GM12892 (cell line): ENCODE measurements around the gene TLNRD1.

Experiments used
- POLR2A ChIP-seq: IDR thresholded peaks from 2 replicates; pipeline ENCODE4 v1.6.1; 2011; ENCODE audit warnings: low read depth, low read length, control low read depth
- POLR2AphosphoS5 ChIP-seq: IDR thresholded peaks from 2 replicates; pipeline ENCODE4 v1.6.1; 2011; ENCODE audit warnings: low read depth, low read length, control low read depth

DNA sequence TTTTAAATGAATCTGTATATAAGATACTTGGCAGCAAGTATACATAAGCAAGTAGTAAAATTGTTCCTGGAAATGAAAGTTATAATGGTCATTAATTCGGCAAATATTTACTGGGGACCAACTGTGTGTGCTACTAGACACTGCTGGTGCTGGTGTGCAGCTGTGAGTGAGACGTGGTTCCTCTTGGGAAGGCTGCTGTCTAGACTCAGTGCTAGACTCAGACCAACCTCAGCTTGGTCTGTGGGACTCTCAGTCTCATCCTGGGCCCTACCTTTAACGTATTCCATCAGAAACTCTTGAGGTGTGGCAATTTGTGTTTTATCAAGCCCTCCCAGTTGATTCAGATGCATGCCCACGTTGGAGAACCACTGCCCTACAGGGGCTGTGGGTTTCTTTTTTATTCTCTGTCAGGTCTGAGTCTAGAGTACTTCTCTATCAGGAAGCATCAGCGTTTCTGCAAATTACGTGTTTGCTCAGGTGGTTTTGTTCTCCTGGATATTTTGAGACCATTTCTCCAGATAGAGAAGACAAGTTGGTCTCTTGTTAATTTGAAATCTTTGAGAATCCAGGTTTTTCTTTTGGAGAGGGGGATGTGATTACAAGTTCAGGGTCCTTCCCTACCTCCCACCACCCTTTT lies 6.8 kb downstream of the TLNRD1 start:
- no peak for TF ChIP-seq POLR2A
- no peak for TF ChIP-seq POLR2AphosphoS5
